CD4-positive, alpha-beta T cell treated with Interleukin-1 beta for 1 hour (primary cell): ENCODE data around the gene ZNF134.

Experiments used
- DNase-seq, 2 donors: peaks; one replicate each; pipeline ENCODE4 v3.0.0-alpha.2; 2020 to 2022

Gene ZNF134

GRCh38 chr19:57613941-57614743 is at the start of gene ZNF134:
TSS of gene ZNF134 (plus strand) at chr19:57614242. CDS start at chr19:57619469, 5,227 bp downstream.
- peak; percentile 92 for DNase-seq

- peak in 1 of 2 donors; percentile 2 for DNase-seq
Measured at GRCh38 chr19:57566396-57567265, 47.4 kb upstream of the ZNF134 start.

DNA sequence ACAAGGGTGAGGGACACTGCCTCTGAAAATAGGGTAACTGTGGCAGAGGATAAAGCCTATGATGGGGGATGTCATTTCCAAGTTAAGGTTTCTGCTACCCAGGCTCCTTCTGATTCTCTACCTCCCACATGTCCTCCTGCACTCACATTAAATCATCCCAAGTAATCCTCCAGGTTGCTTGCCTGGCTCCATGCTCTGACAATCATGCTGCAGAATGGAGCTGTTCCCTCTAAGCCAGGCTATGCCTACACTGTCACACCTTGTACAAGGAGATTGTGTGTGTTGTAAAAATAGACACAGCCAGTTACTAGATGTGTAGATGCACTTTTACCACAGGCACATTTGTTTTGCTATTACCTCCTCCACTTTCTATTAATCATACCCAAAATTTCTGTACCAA is 43.3 kb upstream of the ZNF134 start:
- no peak for DNase-seq

- DNase-seq: no peak
Measured at GRCh38 chr19:57572415-57572947, 41.6 kb upstream of the ZNF134 start.

GRCh38 chr19:57576661-57577060 is 37.4 kb upstream of the ZNF134 start:
- no peak for DNase-seq

DNA sequence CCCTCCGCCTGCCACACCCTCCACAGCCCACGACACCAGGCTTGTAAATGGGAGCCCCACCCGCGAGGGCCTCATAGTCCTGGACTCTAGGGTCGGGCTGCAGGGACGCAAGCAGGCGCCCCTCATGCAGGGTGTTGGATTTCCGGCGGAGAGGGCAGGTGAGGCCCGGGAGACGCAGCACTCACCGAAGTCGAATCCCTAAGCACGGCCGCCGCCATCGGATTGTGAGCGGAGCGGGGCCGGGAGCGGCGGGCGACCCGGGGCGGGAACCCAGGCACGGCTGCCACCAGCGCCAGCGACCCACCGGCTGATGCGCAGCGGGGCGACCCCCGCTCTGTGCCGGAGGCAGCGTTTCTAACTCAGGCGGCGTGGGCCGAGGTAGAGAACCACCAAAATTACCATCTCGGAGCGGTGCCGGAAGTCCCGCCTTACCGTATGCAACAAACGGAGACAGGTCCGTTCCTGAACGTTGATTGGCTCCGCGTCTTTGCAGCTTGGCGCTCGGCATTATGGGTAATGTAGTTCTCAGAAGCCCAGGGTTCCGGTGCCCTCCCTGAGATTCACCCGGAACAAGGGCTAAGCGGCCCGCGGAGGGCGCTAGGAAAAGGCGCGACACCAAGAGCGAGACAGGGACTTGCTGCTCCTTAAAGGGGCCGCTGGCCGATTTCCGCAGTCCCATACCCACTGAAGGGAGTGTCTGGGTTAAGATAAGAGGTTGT is 35.4 kb upstream of the ZNF134 start, which contains the start of gene ZNF416:
TSS of gene ZNF416 (minus strand) at position 425 of the 719 bp plus-strand sequence. CDS start at position 218, 207 bp downstream.
- peak; percentile 98 to 99 for DNase-seq

- DNase-seq: no peak
Measured at GRCh38 chr19:57583104-57583520, 30.9 kb upstream of the ZNF134 start.

- DNase-seq: peak; percentile 92 to 94
Measured at GRCh38 chr19:57583521-57584416, 30.3 kb upstream of the ZNF134 start, which contains the start of gene ZIK1. TSS of gene ZIK1 (plus strand) at chr19:57584145. CDS start at chr19:57584357, 212 bp downstream.

DNA sequence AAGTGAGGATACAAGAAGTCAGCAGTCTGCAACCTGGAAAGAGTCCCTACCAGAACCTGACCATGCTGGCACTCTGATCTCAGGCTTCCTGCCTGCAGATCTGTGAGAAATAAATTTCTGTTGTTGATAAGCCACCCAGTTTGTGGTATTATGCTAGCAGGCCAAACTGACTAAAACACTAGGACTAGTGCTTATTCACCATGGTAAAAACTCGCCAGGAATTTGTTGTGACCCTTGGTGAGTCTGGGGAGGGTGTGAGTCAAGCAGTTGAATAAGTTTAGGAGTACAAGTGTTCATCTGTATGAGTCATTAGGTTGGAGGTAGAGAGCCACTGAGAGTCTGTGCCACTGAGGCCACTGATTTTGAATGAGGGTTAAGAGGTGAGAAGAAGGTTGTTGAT is 26.5 kb upstream of the ZNF134 start:
- DNase-seq: no peak

GRCh38 chr19:57599377-57599760 is 14.7 kb upstream of the ZNF134 start:
- DNase-seq: no peak

DNA sequence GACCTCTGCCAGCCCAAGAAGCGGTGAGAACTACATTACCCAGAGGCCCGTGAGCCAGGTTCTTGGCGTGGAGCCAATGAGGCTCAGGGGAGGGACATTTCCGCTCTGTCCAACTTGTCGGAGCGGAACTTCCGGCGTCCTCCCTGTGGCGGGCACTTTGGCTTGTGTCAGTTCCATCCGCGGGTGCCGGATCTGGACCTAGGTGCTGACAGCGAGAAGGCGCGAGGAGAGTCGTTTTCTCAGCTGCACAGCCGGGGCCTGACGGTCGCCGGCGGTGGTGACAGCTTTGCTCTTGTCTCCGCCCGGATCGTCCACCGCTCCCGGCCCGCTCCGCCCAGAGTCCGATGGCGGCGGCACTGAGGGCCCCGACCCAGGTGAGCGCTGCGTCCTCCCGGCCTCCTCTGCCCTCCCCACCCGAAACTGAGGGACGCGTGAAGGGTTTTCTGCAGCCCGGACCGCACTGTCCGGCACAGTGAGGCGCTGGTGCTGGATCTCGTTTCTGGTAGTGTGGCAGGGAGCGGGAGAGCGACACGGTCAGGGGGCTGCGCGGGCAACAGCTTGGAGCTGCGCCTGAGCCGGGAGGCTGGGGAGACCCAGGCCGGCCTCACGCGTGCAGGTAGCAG is 14.2 kb upstream of the ZNF134 start, which contains the start of gene ZNF530:
TSS of gene ZNF530 (plus strand) at position 125 of the 623 bp plus-strand sequence. CDS start 4,461 bp downstream, outside the sequence.
- peak; percentile 88 to 89 for DNase-seq

GRCh38 chr19:57606931-57607330 is 7.1 kb upstream of the ZNF134 start:
- DNase-seq: no peak

DNA sequence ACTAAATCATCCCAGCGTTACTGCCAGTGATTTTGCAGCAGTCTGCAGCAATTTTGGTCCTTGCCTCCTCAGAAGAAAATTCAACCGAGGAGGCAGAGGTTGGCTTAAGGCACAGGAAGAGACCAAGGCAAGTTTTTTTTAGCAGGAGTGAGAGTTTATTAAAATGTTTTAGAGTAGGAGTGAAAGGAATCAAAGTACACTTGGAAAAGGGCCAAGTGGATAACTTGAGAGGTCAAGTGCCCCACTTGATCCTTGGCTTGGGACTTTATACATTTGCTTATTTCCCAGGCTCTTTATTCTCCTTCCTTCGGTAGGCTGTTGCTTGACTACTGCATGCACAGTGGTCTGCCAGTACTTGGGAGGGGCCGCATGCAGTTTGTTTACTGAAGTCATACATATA is 2.9 kb upstream of the ZNF134 start:
- no peak for DNase-seq

DNA sequence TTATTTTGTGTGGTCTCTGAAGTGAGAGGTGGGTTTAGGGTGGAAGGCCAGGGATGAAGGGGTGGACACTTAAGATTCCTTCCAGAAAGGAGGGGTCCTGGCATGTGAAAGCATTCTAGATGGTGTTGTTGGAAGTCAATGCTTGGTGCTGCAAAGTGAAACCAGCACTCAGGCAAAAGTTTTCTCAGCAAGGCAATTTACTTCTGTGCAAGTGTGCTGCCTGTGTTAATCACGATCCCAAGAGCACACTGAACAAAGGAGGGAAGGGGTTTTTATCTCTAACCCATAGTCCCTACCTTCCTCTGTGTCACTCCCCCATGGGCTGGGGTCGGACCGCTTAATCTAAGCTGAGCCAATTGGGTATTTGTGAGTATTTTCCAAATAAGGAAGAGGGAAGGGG is 1.3 kb downstream of the ZNF134 start:
- no peak for DNase-seq

DNA sequence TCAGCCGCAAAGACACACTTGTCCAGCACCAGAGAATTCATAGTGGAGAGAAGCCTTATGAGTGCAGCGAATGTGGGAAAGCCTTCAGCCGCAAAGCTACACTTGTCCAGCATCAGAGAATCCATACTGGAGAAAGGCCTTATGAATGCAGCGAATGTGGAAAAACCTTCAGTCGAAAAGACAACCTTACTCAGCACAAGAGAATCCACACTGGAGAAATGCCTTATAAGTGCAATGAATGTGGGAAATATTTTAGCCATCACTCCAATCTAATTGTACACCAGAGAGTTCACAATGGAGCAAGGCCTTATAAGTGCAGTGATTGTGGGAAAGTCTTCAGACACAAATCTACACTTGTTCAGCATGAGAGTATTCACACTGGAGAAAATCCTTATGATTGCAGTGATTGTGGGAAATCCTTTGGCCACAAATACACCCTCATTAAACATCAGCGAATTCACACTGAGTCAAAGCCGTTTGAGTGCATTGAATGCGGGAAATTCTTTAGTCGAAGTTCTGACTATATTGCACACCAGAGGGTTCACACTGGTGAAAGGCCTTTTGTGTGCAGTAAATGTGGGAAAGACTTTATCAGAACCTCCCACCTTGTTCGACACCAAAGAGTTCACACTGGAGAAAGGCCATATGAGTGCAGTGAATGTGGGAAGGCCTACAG is 6.8 kb downstream of the ZNF134 start:
- no peak for DNase-seq

- DNase-seq: no peak
Measured at GRCh38 chr19:57623091-57623490, 9.0 kb downstream of the ZNF134 start.

- DNase-seq: peak; percentile 90 to 91
Measured at GRCh38 chr19:57632987-57633831, 19.2 kb downstream of the ZNF134 start, which contains the start of gene ZNF211. TSS of gene ZNF211 (plus strand) at chr19:57633168. CDS start at chr19:57633347, 179 bp downstream.

DNA sequence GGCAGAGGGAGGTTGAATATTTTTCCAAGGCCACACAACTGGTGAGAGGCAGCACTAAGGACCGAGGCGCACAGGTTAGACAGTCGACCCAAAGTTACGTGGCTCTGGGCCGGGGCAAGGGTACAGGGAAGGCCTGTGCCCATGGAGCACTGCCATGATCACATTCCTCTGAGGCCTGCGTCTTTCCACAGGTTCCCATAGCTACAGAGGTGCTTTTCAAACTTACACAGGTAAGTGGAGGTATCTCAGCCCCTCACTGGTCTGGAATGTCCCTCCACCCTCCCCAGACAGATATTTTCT is 19.7 kb downstream of the ZNF134 start:
- no peak for DNase-seq

- no peak for DNase-seq
Measured at GRCh38 chr19:57637379-57637778, 23.3 kb downstream of the ZNF134 start.
